ENCODE data around the gene PHF2. TPM values are rescaled to one million over a fixed set of nuclear protein-coding genes. Genes with fewer than 3 reads are reported as not detected.

The PHF2 gene
- total and polyA plus RNA-seq, 2 of the 8 experiments (the other 6 are each of a cell fraction or from before 2014, with no cell fraction given): 3.4 to 9.4 TPM

DNA sequence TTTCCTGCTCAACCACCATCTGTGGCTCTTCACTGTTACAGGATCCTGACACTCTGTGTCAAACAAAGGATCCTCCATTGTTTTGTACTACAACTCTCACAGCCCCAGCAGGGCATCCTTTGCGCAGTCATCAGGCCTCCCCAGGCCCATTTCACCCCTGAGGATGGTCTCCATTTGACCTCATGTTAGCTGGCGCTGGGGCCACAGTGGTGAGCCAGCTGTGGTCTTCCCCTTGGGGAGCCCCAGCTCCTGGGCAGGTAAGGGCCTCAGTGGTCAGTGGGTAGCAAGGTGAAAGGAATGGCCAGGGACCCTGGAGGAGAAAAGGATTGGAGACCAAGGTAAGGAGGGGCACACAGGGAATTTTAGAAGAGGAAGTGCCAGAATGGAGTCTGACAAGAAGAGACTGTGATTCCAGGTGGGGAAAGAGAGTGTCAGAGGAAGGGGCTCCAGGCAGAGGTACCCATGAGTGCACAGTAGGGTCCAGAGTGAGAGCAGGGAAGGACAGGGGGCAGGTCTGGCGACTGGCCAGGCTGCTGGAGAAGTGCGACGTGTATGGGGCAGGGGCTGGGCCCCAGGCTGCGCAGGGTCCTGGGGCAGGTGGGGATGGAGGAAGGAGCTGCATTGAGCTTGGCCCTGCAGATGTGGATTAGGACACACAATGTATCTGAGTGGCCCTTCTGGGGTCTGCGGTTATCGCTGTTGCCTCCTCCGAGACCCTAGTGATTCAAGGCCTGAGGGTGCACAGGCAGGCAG is 109.9 kb downstream of the PHF2 start (continued):
- no peak for TF ChIP-seq FOSL1 (IDR thresholded peaks at IDR 0.05; ENCODE audit: insufficient read depth, low read depth, low read length)
- TF ChIP-seq POU5F1 (IDR thresholded peaks at IDR 0.05; ENCODE audit: low read depth, low read length): no peak
- no peak for TF ChIP-seq HDAC2 (IDR thresholded peaks at IDR 0.05; ENCODE audit: borderline replicate concordance in 1 of 2, low read depth in 2 of 2, low read length in 2 of 2)
- TF ChIP-seq KDM4A (IDR thresholded peaks at IDR 0.05; ENCODE audit: low read depth, low read length, severe bottlenecking): no peak

All from H1 (cell line).